CD4-positive, alpha-beta T cell (primary cell): ENCODE data around the gene ZBTB47. TPM values are rescaled to one million over a fixed set of nuclear protein-coding genes. Genes with fewer than 3 reads are reported as not detected.

ENCODE experiments used
- ATAC-seq: fragments of 200-7000 bp; cut with Tn5 transposase; one replicate; pipeline ENCODE4 v1.10.0; 2022; ENCODE audit warnings: mild to moderate bottlenecking; ENCODE audit not compliant: poor library complexity
- CTCF ChIA-PET: fragments of 350-600 bp; sonication (Branson Sonifier 250); formaldehyde crosslinking; loops from one replicate; lab custom pipeline; 2021; ENCODE audit warnings: antibody characterized with exemption, inconsistent platforms; lab: Charles Lee
- POLR2A ChIA-PET: fragments of 350-600 bp; sonication (Branson Sonifier 250); formaldehyde crosslinking; loops from one replicate; lab custom pipeline; 2021; ENCODE audit warnings: antibody characterized with exemption, inconsistent platforms; lab: Charles Lee
- DNase-seq, 14 experiments: peaks; one replicate each; pipeline ENCODE4 v3.0.0-alpha.2; 2013 to 2020; ENCODE audit warnings: mixed read lengths in 2 of 14
- H3K27ac ChIP-seq, 2 donors: one replicate each; pipeline versions ENCODE4 v1.5.1 to v1.7.0; 2013; ENCODE audit warnings: low read length in 2 of 2, low read depth in 1 of 2, mild to moderate bottlenecking in 1 of 2
- H3K27me3 ChIP-seq, 2 experiments: 1 replicate in 1 of 2; 2 replicates in 1 of 2; pipeline versions ENCODE4 v1.6.1 to v1.7.0; 2013; ENCODE audit warnings: low read length in 2 of 2, control low read depth in 1 of 2, mild to moderate bottlenecking in 1 of 2, moderate library complexity in 1 of 2; ENCODE audit not compliant: insufficient read depth in 2 of 2, control insufficient read depth in 1 of 2
- H3K36me3 ChIP-seq: one replicate; pipeline ENCODE4 v1.6.1; 2013; ENCODE audit warnings: low read length, control low read depth; ENCODE audit not compliant: insufficient read depth
- H3K4me1 ChIP-seq: one replicate; pipeline ENCODE4 v1.6.1; 2013; ENCODE audit warnings: low read length, control low read depth; ENCODE audit not compliant: insufficient read depth
- H3K4me3 ChIP-seq: one replicate; pipeline ENCODE4 v1.5.1; 2013; ENCODE audit warnings: mild to moderate bottlenecking, low read length, moderate library complexity
- H3K9me3 ChIP-seq, 2 experiments: 1 replicate in 1 of 2; 2 replicates in 1 of 2; pipeline versions ENCODE4 v1.6.1 to v1.7.0; 2013; ENCODE audit warnings: low read length in 2 of 2, mild to moderate bottlenecking in 2 of 2, control low read depth in 1 of 2, moderate library complexity in 1 of 2; ENCODE audit not compliant: control insufficient read depth in 1 of 2, insufficient read depth in 1 of 2
- H3K27ac Mint-ChIP-seq: one replicate; pipeline ENCODE4 v1.8.0; 2020; ENCODE audit warnings: mixed read lengths
- H3K27me3 Mint-ChIP-seq: one replicate; pipeline ENCODE4 v1.8.0; 2021; ENCODE audit warnings: mixed read lengths
- H3K36me3 Mint-ChIP-seq: one replicate; pipeline ENCODE4 v1.8.0; 2021; ENCODE audit warnings: low read depth, mixed read lengths
- H3K4me1 Mint-ChIP-seq: one replicate; pipeline ENCODE4 v1.8.0; 2021; ENCODE audit warnings: low read depth, mixed read lengths
- H3K4me3 Mint-ChIP-seq: one replicate; pipeline ENCODE4 v1.8.0; 2020; ENCODE audit warnings: mild to moderate bottlenecking, mixed read lengths
- H3K9me3 Mint-ChIP-seq: one replicate; pipeline ENCODE4 v1.8.0; 2020; ENCODE audit warnings: mixed read lengths
- intact Hi-C, 2 experiments: fragments of 100-400 bp; cut with DNase I in 1 of 2; cut with micrococcal nuclease in 1 of 2; formaldehyde crosslinking; loops; one replicate each; pipeline versions ENCODE4 v1.15.1 to v1.9.0; 2023 to 2025; cut with DNase I, micrococcal nuclease
- total RNA-seq, 174 experiments: library from RNA in 2 of 174; stranded (reverse) in 2 of 174; gene quantifications; one replicate each; pipeline ENCODE4 v1.2.3 and lab custom pipeline; 2021 to 2026
- TF ChIP-seq, protein P1 (sequence below): fragments of 200-600 bp; IDR thresholded peaks from one replicate; pipeline ENCODE4 v1.8.0; 2022; ENCODE audit warnings: antibody characterized with exemption, mild to moderate bottlenecking

Gene ZBTB47
- total RNA-seq, 2 experiments from 2014 or later = 0.47 to 0.80 TPM

DNA sequence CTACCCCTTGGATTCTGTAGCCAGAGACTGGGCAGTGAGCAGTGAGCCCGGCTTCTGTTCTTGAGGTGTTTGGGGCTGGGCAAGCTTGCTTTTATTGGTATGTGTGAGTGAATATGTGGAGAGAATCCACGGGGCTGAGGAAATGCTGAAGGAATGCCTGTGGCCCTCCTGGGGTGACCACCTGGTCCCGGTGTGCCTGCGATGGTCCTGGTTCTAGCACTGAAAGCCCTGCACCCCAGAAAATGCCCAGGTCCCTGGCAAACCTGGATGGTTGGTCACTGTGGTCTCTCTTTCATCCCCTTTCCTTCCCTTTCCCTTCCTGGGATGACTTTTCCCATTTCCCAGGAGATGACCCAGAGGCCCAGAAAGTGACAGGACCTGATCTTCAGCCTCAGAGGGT, 4.2 kb downstream of the ZBTB47 start:
- peak overlapping the region; percentile 51 for H3K27ac Mint-ChIP-seq
- ATAC-seq = no peak
- no peak overlapping the region for H3K27ac ChIP-seq
- TF ChIP-seq, protein P1, sequence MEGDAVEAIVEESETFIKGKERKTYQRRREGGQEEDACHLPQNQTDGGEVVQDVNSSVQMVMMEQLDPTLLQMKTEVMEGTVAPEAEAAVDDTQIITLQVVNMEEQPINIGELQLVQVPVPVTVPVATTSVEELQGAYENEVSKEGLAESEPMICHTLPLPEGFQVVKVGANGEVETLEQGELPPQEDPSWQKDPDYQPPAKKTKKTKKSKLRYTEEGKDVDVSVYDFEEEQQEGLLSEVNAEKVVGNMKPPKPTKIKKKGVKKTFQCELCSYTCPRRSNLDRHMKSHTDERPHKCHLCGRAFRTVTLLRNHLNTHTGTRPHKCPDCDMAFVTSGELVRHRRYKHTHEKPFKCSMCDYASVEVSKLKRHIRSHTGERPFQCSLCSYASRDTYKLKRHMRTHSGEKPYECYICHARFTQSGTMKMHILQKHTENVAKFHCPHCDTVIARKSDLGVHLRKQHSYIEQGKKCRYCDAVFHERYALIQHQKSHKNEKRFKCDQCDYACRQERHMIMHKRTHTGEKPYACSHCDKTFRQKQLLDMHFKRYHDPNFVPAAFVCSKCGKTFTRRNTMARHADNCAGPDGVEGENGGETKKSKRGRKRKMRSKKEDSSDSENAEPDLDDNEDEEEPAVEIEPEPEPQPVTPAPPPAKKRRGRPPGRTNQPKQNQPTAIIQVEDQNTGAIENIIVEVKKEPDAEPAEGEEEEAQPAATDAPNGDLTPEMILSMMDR = no peak
- no peak overlapping the region for H3K4me3 Mint-ChIP-seq
- CTCF ChIA-PET = no interaction called here
- POLR2A ChIA-PET = no interaction called here
- intact Hi-C loops = no loop called here
- H3K4me3 ChIP-seq = no peak overlapping the region
- no peaks in the 10 kb centered on the region for H3K27me3 ChIP-seq
- no peak for DNase-seq
- no peaks in the 10 kb centered on the region for H3K27me3 Mint-ChIP-seq
- H3K9me3 ChIP-seq = no peaks in the 10 kb centered on the region
- no peaks in the 10 kb centered on the region for H3K36me3 ChIP-seq
- H3K9me3 Mint-ChIP-seq = no peaks in the 10 kb centered on the region
- peaks cover 14% of the 10 kb centered on the region for H3K4me1 Mint-ChIP-seq
- no peaks in the 10 kb centered on the region for H3K36me3 Mint-ChIP-seq
- H3K4me1 ChIP-seq = peaks cover 26% of the 10 kb centered on the region

DNA sequence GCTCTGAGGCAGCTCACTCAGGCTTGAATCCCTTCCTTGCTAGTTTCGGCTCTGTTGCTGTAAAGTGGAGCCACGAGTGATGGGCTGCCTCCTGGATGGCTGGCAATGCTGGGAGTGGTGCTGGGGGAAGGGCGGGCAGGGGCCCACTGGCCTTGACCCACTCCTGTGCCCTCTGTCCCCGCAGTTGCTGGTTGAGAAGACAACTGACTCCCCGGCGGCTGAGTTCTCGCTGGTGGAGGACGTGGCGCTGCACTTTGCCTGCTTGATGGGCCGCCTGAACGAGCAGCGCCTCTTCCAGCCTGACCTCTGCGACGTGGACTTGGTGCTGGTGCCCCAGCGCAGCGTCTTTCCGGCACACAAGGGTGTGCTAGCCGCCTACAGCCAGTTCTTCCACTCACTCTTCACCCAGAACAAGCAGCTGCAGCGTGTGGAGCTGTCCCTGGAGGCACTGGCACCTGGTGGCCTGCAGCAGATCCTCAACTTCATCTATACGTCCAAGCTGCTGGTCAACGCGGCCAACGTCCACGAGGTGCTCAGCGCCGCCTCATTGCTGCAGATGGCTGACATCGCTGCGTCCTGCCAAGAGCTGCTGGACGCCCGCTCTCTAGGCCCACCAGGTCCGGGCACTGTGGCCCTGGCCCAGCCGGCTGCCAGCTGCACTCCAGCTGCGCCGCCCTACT, 4.7 kb downstream of the ZBTB47 start:
- Mint-ChIP-seq H3K27ac (peak overlapping the region; percentile 51), H3K9me3 (no peaks in the 10 kb centered on the region), H3K27me3 (no peaks in the 10 kb centered on the region), H3K36me3 (no peaks in the 10 kb centered on the region), H3K4me1 (peaks cover 9% of the 10 kb centered on the region), H3K4me3 (no peak overlapping the region)
- intact Hi-C loops = no loop called here
- no peaks in the 10 kb centered on the region for H3K36me3 ChIP-seq
- ATAC-seq (no peak), DNase-seq (no peak)
- H3K9me3 ChIP-seq = no peaks in the 10 kb centered on the region
- TF ChIP-seq, protein P1 = no peak
- no peak overlapping the region for H3K27ac ChIP-seq
- CTCF ChIA-PET = no interaction called here
- H3K4me3 ChIP-seq = no peak overlapping the region
- no peaks in the 10 kb centered on the region for H3K27me3 ChIP-seq
- H3K4me1 ChIP-seq = peaks cover 20% of the 10 kb centered on the region
- POLR2A ChIA-PET = no interaction called here

- Mint-ChIP-seq H3K36me3 (no peaks in the 10 kb centered on the region), H3K9me3 (no peaks in the 10 kb centered on the region), H3K4me3 (no peak overlapping the region), H3K27me3 (no peaks in the 10 kb centered on the region), H3K27ac (no peak overlapping the region), H3K4me1 (peaks cover 4% of the 10 kb centered on the region)
- intact Hi-C loops = no loop called here
- Histone ChIP-seq H3K9me3 (no peaks in the 10 kb centered on the region), H3K4me1 (peaks cover 14% of the 10 kb centered on the region), H3K36me3 (no peaks in the 10 kb centered on the region), H3K27me3 (no peaks in the 10 kb centered on the region), H3K27ac (no peak overlapping the region), H3K4me3 (no peak overlapping the region)
- ChIA-PET CTCF (no interaction called here), POLR2A (no interaction called here)
- ATAC-seq (no peak), DNase-seq (no peak)
- TF ChIP-seq, protein P1 = no peak
Observed at GRCh38 chr3:42658771-42659390, 5.4 kb downstream of the ZBTB47 start.
